Tibial nerve (tissue), 4 donors: ENCODE measurements around the gene TBX5.

Experiments used
- EP300 ChIP-seq, 2 donors: sonication (generic); formaldehyde crosslinking; IDR thresholded peaks; one replicate each; pipeline ENCODE4 v1.6.1; 2017; ENCODE audit warnings: antibody characterized with exemption in 2 of 2, mild to moderate bottlenecking in 1 of 2
- POLR2A ChIP-seq, 2 donors: fragments of 450-650 bp; IDR thresholded peaks; one replicate each; pipeline ENCODE4 v1.6.1; 2017; ENCODE audit warnings: antibody characterized with exemption in 2 of 2, mild to moderate bottlenecking in 2 of 2, moderate library complexity in 2 of 2
- TF ChIP-seq, protein P1 (sequence below), 5 experiments: fragments of 200-600 bp in 3 of 5; fragments of 450-650 bp in 2 of 5; sonication (generic) in 3 of 5; IDR thresholded peaks; one replicate each; pipeline ENCODE4 v1.5.1; 2016 to 2019; ENCODE audit warnings: antibody characterized with exemption in 5 of 5, mild to moderate bottlenecking in 3 of 5, moderate library complexity in 2 of 5

DNA sequence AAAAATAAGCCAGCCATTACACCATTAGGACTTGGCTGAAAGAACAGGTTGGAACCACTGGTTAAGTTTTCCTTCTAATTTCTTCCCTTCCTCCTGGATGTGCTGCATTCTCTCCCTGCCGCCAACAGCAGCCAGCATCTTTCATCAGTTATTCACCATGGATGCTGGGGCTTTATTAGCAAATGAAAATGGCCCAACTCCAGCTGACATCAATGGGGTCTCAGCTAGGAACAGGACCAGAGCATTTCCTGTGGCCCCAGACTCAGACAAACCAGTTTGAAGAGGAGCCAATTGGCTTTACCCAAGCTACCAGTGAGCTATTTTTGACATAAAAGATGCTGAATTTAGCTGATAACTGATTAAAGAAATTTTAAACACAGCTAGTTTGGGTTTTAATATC is 26.0 kb upstream of the TBX5 start:
- TF ChIP-seq, protein P1, sequence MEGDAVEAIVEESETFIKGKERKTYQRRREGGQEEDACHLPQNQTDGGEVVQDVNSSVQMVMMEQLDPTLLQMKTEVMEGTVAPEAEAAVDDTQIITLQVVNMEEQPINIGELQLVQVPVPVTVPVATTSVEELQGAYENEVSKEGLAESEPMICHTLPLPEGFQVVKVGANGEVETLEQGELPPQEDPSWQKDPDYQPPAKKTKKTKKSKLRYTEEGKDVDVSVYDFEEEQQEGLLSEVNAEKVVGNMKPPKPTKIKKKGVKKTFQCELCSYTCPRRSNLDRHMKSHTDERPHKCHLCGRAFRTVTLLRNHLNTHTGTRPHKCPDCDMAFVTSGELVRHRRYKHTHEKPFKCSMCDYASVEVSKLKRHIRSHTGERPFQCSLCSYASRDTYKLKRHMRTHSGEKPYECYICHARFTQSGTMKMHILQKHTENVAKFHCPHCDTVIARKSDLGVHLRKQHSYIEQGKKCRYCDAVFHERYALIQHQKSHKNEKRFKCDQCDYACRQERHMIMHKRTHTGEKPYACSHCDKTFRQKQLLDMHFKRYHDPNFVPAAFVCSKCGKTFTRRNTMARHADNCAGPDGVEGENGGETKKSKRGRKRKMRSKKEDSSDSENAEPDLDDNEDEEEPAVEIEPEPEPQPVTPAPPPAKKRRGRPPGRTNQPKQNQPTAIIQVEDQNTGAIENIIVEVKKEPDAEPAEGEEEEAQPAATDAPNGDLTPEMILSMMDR (IDR thresholded peaks at IDR 0.05), result no peak
- TF ChIP-seq POLR2A (IDR thresholded peaks at IDR 0.05) (no peak), EP300 (IDR thresholded peaks at IDR 0.05) (no peak)
